GM23338 (cell line): ENCODE measurements around the gene RPA3. TPM values are rescaled to one million over a fixed set of nuclear protein-coding genes. Genes with fewer than 3 reads are reported as not detected.
"Not testable (repeated sequence)": the region's sequence is repeated elsewhere in the genome, so short reads cannot be mapped to it uniquely, and the experiment has no call there.

Experiments
- ATAC-seq: fragments of 200-7000 bp; cut with Tn5 transposase; 3 replicates; pipeline ENCODE4 v1.9.1; 2020
- DNase-seq: peaks from one replicate; pipeline ENCODE4 v3.0.0-alpha.2; 2015; ENCODE audit warnings: low spot score
- H2AFZ ChIP-seq: fragments of 200-600 bp; sonication (generic); 2 replicates; pipeline ENCODE4 v1.8.0; 2016; ENCODE audit warnings: antibody characterized with exemption, mild to moderate bottlenecking, moderate library complexity
- H3F3A ChIP-seq: fragments of 200-600 bp; sonication (generic); replicated peaks from 2 replicates; pipeline ENCODE4 v1.8.0; 2017; ENCODE audit warnings: antibody characterized with exemption, mixed run types, low read depth
- H3K27ac ChIP-seq: fragments of 200-600 bp; sonication (generic); 2 replicates; pipeline ENCODE4 v1.6.1; 2016; ENCODE audit warnings: low read depth
- H3K27me3 ChIP-seq: fragments of 200-600 bp; sonication (generic); 2 replicates; pipeline ENCODE4 v1.8.0; 2016; ENCODE audit warnings: mild to moderate bottlenecking, mixed run types, moderate library complexity; ENCODE audit not compliant: insufficient read depth
- H3K36me3 ChIP-seq: fragments of 200-600 bp; sonication (generic); 2 replicates; pipeline ENCODE4 v1.8.0; 2016; ENCODE audit warnings: mild to moderate bottlenecking; ENCODE audit not compliant: insufficient read depth
- H3K4me1 ChIP-seq: fragments of 200-600 bp; sonication (generic); 2 replicates; pipeline ENCODE4 v1.8.0; 2016; ENCODE audit warnings: mild to moderate bottlenecking, moderate library complexity; ENCODE audit not compliant: insufficient read depth
- H3K4me2 ChIP-seq: fragments of 200-600 bp; sonication (generic); 2 replicates; pipeline ENCODE4 v1.7.1; 2017; ENCODE audit warnings: mixed run types
- H3K4me3 ChIP-seq: fragments of 200-600 bp; sonication (generic); 2 replicates; pipeline ENCODE4 v1.6.1; 2016; ENCODE audit warnings: mixed run types
- H3K79me2 ChIP-seq: fragments of 200-600 bp; sonication (generic); replicated peaks from 2 replicates; pipeline ENCODE4 v1.8.0; 2017; ENCODE audit warnings: mild to moderate bottlenecking; ENCODE audit not compliant: insufficient read depth
- H3K9me2 ChIP-seq: fragments of 200-600 bp; sonication (generic); 2 replicates; pipeline ENCODE4 v1.8.0; 2017; ENCODE audit not compliant: insufficient read depth
- H4K20me1 ChIP-seq: fragments of 200-600 bp; sonication (generic); replicated peaks from 2 replicates; pipeline ENCODE4 v1.8.0; 2017; ENCODE audit warnings: mild to moderate bottlenecking; ENCODE audit not compliant: insufficient read depth
- H3K27ac Mint-ChIP-seq: 2 replicates; pipeline ENCODE4 v1.8.0; 2020; ENCODE audit warnings: inconsistent platforms, mild to moderate bottlenecking, moderate library complexity, mixed read lengths
- H3K27me3 Mint-ChIP-seq: 3 replicates; pipeline ENCODE4 v1.8.0; 2022; ENCODE audit warnings: low read depth, mild to moderate bottlenecking, moderate library complexity, mixed read lengths, inconsistent platforms; ENCODE audit not compliant: insufficient read depth, poor library complexity
- H3K36me3 Mint-ChIP-seq: 3 replicates; pipeline ENCODE4 v1.8.0; 2021; ENCODE audit warnings: low read depth, mild to moderate bottlenecking, inconsistent platforms, moderate library complexity, mixed read lengths
- H3K4me1 Mint-ChIP-seq: 3 replicates; pipeline ENCODE4 v1.8.0; 2020; ENCODE audit warnings: mild to moderate bottlenecking, inconsistent platforms, mixed read lengths
- H3K4me3 Mint-ChIP-seq: 3 replicates; pipeline ENCODE4 v1.8.0; 2021; ENCODE audit warnings: moderate library complexity, mild to moderate bottlenecking, inconsistent platforms, mixed read lengths
- H3K9me3 Mint-ChIP-seq: 3 replicates; pipeline ENCODE4 v1.8.0; 2020; ENCODE audit warnings: moderate library complexity, mild to moderate bottlenecking, inconsistent platforms, mixed read lengths
- CREB1 ChIP-seq: fragments of 250-450 bp; sonication (Bioruptor Pico); IDR thresholded peaks from 2 replicates; pipeline ENCODE4 v1.5.0; 2020; ENCODE audit warnings: low read depth, mild to moderate bottlenecking, moderate library complexity
- EZH2phosphoT487 ChIP-seq: fragments of 200-600 bp; sonication (generic); IDR thresholded peaks from one replicate; pipeline ENCODE4 v1.8.1; 2018; ENCODE audit warnings: antibody characterized with exemption; ENCODE audit not compliant: unreplicated experiment
- NANOG ChIP-seq: IDR thresholded peaks from 2 replicates; pipeline ENCODE4 v1.6.1; 2016; ENCODE audit warnings: antibody characterized with exemption, borderline replicate concordance
- POLR2AphosphoS5 ChIP-seq: IDR thresholded peaks from 2 replicates; pipeline ENCODE4 v1.6.1; 2016; ENCODE audit warnings: antibody characterized with exemption, low read depth
- STAT1 ChIP-seq: IDR thresholded peaks from one replicate; pipeline ENCODE4 v1.6.1; 2016; ENCODE audit warnings: antibody characterized with exemption; ENCODE audit not compliant: unreplicated experiment
- ZNF114 ChIP-seq: fragments of 250-450 bp; sonication (Bioruptor Pico); IDR thresholded peaks from 2 replicates; pipeline ENCODE4 v1.5.0; 2020; ENCODE audit warnings: mild to moderate bottlenecking, moderate library complexity
- ZNF331 ChIP-seq: fragments of 250-450 bp; sonication (Bioruptor Pico); IDR thresholded peaks from 2 replicates; pipeline ENCODE4 v1.5.0; 2020; ENCODE audit warnings: low read depth, mild to moderate bottlenecking, moderate library complexity
- polyA plus RNA-seq: library from polyadenylated mRNA; unstranded; fragments of >200 nt; fragmentation: Nextera tagmentation; extraction: Ambion mirVana; gene quantifications from 2 replicates; pipeline ENCODE4 v1.2.1, GENCODE V29; 2016
- total RNA-seq: library from RNA; depleted of rRNA; stranded (reverse); fragments of >200 nt; shearing (Covaris generic); gene quantifications from 2 replicates; pipeline ENCODE4 v1.2.3, GENCODE V29; 2014
- TF ChIP-seq, protein P1 (sequence below), 2 experiments: fragments of 200-600 bp in 1 of 2; sonication (generic) in 1 of 2; conservative IDR thresholded peaks; 2 replicates each; pipeline versions ENCODE4 v1.5.1 to v1.6.1; 2016 to 2017; ENCODE audit warnings: antibody characterized with exemption in 2 of 2, low read depth in 2 of 2, mild to moderate bottlenecking in 2 of 2, moderate library complexity in 1 of 2

The RPA3 gene
- total and polyA plus RNA-seq, 2 experiments from 2014 or later: 74.9 to 287 TPM

DNA sequence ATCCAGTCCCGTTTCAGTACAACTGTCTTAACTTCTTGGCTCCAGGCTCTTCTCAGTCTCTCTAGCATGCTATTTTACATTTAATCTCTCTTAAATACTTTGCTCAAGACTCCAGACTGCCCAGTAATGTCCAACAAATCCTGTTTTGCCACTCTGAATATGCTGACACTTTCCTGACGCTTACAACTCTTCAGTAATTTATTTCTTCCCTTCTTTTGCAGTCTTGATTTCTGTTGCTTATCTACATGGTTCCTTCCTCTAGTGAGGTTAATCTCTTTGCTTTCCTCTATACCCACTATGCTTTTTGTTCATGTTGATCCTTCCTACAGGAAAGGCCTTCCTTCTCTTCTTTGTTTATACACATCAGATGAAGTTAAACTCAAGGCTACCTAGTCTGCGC, 54.1 kb downstream of the RPA3 start:
- Histone ChIP-seq H3K27ac (no peak overlapping the region), H3K9me2 (no peaks in the 10 kb centered on the region), H3F3A (no peaks in the 10 kb centered on the region), H3K27me3 (no peaks in the 10 kb centered on the region), H3K79me2 (peaks cover 7% of the 10 kb centered on the region; the same call in 1 of the 2 replicates), H2AFZ (no peak overlapping the region), H3K4me3 (no peak overlapping the region), H3K36me3 (no peaks in the 10 kb centered on the region), H3K4me2 (no peak overlapping the region), H4K20me1 (no peaks in the 10 kb centered on the region), H3K4me1 (no peaks in the 10 kb centered on the region; the same call in 1 of the 2 replicates)
- H3K9me3 Mint-ChIP-seq: peaks cover 3% of the 10 kb centered on the region; the same call in 1 of the 3 replicates
- no peak overlapping the region; the same call in 1 of the 2 replicates for H3K27ac Mint-ChIP-seq
- TF ChIP-seq, protein P1, sequence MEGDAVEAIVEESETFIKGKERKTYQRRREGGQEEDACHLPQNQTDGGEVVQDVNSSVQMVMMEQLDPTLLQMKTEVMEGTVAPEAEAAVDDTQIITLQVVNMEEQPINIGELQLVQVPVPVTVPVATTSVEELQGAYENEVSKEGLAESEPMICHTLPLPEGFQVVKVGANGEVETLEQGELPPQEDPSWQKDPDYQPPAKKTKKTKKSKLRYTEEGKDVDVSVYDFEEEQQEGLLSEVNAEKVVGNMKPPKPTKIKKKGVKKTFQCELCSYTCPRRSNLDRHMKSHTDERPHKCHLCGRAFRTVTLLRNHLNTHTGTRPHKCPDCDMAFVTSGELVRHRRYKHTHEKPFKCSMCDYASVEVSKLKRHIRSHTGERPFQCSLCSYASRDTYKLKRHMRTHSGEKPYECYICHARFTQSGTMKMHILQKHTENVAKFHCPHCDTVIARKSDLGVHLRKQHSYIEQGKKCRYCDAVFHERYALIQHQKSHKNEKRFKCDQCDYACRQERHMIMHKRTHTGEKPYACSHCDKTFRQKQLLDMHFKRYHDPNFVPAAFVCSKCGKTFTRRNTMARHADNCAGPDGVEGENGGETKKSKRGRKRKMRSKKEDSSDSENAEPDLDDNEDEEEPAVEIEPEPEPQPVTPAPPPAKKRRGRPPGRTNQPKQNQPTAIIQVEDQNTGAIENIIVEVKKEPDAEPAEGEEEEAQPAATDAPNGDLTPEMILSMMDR (conservative IDR thresholded peaks at IDR 0.05; ENCODE audit: low read depth in 2 of 2): no peak
- no peak for TF ChIP-seq ZNF331 (CRISPR knock-in tag)
- TF ChIP-seq CREB1 (CRISPR knock-in tag): no peak
- DNase-seq (no peak), ATAC-seq (no peak)
- peaks cover 19% of the 10 kb centered on the region for H3K4me1 Mint-ChIP-seq
- H3K27me3 Mint-ChIP-seq: peaks cover 4% of the 10 kb centered on the region
- H3K36me3 Mint-ChIP-seq: peaks cover 4% of the 10 kb centered on the region; the same call in 2 of the 3 replicates
- H3K4me3 Mint-ChIP-seq: no peak overlapping the region

- H3K4me3 ChIP-seq: no peak overlapping the region
- peak; percentile 73 for DNase-seq
- Mint-ChIP-seq H3K4me1 (peaks cover 19% of the 10 kb centered on the region), H3K36me3 (peaks cover 12% of the 10 kb centered on the region; the same call in 2 of the 3 replicates), H3K9me3 (peaks cover 10% of the 10 kb centered on the region; the same call in 2 of the 3 replicates), H3K4me3 (no peak overlapping the region), H3K27me3 (peaks cover 4% of the 10 kb centered on the region), H3K27ac (no peak overlapping the region)
- ATAC-seq: peak; percentile 76
- H3F3A ChIP-seq: no peaks in the 10 kb centered on the region
- peaks cover 16% of the 10 kb centered on the region; the same call in 1 of the 2 replicates for H3K79me2 ChIP-seq
- H3K27ac ChIP-seq: no peak overlapping the region
- no peaks in the 10 kb centered on the region; the same call in 1 of the 2 replicates for H3K4me1 ChIP-seq
- H4K20me1 ChIP-seq: no peaks in the 10 kb centered on the region
- no peak overlapping the region for H2AFZ ChIP-seq
- H3K9me2 ChIP-seq: no peaks in the 10 kb centered on the region
- TF ChIP-seq, protein P1 (conservative IDR thresholded peaks at IDR 0.05; ENCODE audit: low read depth in 2 of 2): peak; percentile 80 to 83
- TF ChIP-seq POLR2AphosphoS5 (no peak), EZH2phosphoT487 (no peak), STAT1 (no peak), ZNF114 (CRISPR knock-in tag) (no peak), NANOG (no peak)
- no peaks in the 10 kb centered on the region for H3K36me3 ChIP-seq
- H3K4me2 ChIP-seq: no peak overlapping the region
- no peaks in the 10 kb centered on the region for H3K27me3 ChIP-seq
These were observed 55.9 kb downstream of the RPA3 start for GRCh38 chr7:7662527-7662926.

- not testable (repeated sequence) for H3F3A ChIP-seq, H3K27ac ChIP-seq, H3K27me3 Mint-ChIP-seq, H3K4me1 ChIP-seq, H3K27ac Mint-ChIP-seq, H3K36me3 ChIP-seq, H3K9me2 ChIP-seq, H4K20me1 ChIP-seq, H3K4me3 Mint-ChIP-seq, ATAC-seq, H3K4me1 Mint-ChIP-seq, H2AFZ ChIP-seq, DNase-seq, H3K27me3 ChIP-seq, H3K4me2 ChIP-seq, H3K4me3 ChIP-seq
- peaks cover 20% of the 10 kb centered on the region; the same call in 2 of the 3 replicates for H3K36me3 Mint-ChIP-seq
- peaks cover 17% of the 10 kb centered on the region for H3K9me3 Mint-ChIP-seq
- H3K79me2 ChIP-seq: peaks cover 44% of the 10 kb centered on the region
These were observed 61.9 kb downstream of the RPA3 start for GRCh38 chr7:7656459-7656858.
